GM06990 (cell line): ENCODE measurements around the gene KIF5A.

Source experiments
- DNase-seq: peaks from one replicate; pipeline ENCODE4 v3.0.0-alpha.2; 2011; ENCODE audit not compliant: insufficient read length; ENCODE audit errors: extremely low read depth
- H3K27me3 ChIP-seq: replicated peaks from 2 replicates; pipeline ENCODE4 v1.6.0; 2011; ENCODE audit warnings: low read length; ENCODE audit not compliant: control insufficient read depth, insufficient read depth
- H3K36me3 ChIP-seq: 2 replicates; pipeline ENCODE4 v1.5.1; 2011; ENCODE audit warnings: low read length; ENCODE audit not compliant: control insufficient read depth, insufficient read depth
- H3K4me3 ChIP-seq: replicated peaks from 2 replicates; pipeline ENCODE4 v1.5.1; 2011; ENCODE audit warnings: low read depth, mild to moderate bottlenecking, control low read depth, low read length
- TF ChIP-seq, protein P1 (sequence below): IDR thresholded peaks from 2 replicates; pipeline ENCODE4 v1.5.1; 2011; ENCODE audit warnings: low read length, control low read depth, mild to moderate bottlenecking, inconsistent platforms; ENCODE audit not compliant: insufficient read depth, poor library complexity, severe bottlenecking

Gene KIF5A

DNA sequence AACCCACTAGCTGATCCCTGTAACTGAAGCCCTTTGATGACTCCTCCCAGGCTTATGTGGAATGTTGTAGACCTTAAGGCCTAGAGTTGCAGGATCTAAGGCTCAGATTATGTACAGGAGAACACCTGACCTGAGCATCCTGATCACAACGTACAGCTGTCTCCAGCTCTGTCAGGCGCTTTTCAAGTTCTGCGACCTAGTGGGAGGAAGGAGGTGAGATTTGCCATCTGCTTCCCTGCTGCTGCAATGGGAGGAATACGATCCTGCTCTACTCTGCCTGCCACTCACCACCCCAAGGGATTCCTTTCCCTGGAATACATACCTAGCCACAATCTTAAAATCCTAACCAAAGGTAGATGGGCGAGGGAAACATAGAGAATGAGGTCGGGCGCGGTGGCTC lies 16.7 kb upstream of the KIF5A start:
- DNase-seq, result no peak
- H3K27me3 ChIP-seq, result no peaks in the 10 kb centered on the region
- H3K4me3 ChIP-seq, result no peak overlapping the region
- peaks cover 47% of the 10 kb centered on the region for H3K36me3 ChIP-seq
- TF ChIP-seq, protein P1, sequence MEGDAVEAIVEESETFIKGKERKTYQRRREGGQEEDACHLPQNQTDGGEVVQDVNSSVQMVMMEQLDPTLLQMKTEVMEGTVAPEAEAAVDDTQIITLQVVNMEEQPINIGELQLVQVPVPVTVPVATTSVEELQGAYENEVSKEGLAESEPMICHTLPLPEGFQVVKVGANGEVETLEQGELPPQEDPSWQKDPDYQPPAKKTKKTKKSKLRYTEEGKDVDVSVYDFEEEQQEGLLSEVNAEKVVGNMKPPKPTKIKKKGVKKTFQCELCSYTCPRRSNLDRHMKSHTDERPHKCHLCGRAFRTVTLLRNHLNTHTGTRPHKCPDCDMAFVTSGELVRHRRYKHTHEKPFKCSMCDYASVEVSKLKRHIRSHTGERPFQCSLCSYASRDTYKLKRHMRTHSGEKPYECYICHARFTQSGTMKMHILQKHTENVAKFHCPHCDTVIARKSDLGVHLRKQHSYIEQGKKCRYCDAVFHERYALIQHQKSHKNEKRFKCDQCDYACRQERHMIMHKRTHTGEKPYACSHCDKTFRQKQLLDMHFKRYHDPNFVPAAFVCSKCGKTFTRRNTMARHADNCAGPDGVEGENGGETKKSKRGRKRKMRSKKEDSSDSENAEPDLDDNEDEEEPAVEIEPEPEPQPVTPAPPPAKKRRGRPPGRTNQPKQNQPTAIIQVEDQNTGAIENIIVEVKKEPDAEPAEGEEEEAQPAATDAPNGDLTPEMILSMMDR, result no peak

DNA sequence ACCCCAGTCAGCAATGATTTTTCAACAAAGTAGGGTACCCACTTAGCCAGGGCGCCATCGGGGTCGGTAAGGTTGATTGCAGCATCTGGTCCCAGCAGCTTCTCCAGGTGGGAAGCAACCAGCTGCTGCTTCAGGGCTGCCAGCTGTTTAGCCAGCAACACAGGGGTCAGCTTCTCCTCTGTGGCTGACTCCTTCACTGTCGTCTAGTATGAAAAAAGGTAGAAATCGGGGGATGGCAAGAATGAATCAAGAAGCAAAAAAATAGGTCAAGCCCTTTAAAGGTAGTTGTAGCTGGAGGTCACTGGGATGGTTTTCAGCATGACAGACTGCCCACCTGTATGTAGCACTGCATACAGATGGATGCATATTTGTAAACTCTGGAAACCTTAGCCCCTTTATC lies 15.6 kb upstream of the KIF5A start:
- TF ChIP-seq, protein P1, result no peak
- Histone ChIP-seq H3K36me3 (peaks cover 44% of the 10 kb centered on the region), H3K27me3 (no peaks in the 10 kb centered on the region), H3K4me3 (no peak overlapping the region)
- DNase-seq, result no peak

- Histone ChIP-seq H3K4me3 (no peak overlapping the region), H3K27me3 (no peaks in the 10 kb centered on the region), H3K36me3 (peaks cover 41% of the 10 kb centered on the region)
- TF ChIP-seq, protein P1, result no peak
- no peak for DNase-seq
Observed at GRCh38 chr12:57534991-57535543, 14.8 kb upstream of the KIF5A start.

DNA sequence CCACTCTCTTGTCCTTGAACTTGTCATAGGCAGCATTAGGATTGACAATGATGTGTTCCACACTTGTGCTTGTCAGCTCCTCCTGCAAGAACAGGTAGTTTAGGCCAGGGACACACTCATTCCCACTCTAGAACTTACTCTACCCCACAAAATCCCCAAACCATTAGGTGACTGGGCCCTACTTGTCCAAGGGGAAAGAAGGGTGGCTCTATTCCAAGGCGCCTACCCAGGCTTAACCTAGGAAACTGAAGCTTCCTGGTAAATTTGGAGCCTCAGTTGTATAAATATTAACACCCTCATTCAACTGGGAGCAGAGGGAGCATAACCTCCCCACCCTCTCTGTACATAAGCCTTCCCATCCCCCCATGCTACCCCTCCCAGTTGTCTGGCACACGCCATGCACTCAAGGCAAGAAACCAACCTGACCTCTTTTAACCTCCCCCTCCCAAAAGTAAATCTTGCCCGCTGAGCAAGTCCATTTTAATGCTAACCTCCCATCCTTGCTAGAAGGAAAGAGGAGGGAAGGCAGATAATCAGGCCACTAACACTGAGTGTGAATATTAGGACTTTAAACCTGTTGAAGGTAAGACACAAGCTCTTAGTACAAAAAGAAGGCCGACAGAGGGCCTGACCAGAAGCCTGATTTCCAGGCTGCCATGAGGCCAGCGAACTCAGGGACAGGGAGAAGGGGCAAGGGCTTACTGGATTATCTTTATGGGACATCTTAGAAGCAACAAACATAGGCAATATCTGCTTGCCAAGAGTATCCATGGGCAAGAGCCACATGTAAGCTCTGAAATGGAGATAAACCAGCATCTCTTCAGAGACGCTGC lies 13.9 kb upstream of the KIF5A start:
- Histone ChIP-seq H3K36me3 (peaks cover 38% of the 10 kb centered on the region), H3K27me3 (no peaks in the 10 kb centered on the region), H3K4me3 (no peak overlapping the region)
- TF ChIP-seq, protein P1, result no peak
- DNase-seq, result no peak

- H3K36me3 ChIP-seq, result peaks cover 41% of the 10 kb centered on the region
- TF ChIP-seq, protein P1, result no peak
- DNase-seq, result no peak
- no peak overlapping the region for H3K4me3 ChIP-seq
- no peaks in the 10 kb centered on the region for H3K27me3 ChIP-seq
Observed at GRCh38 chr12:57536597-57536942, 13.3 kb upstream of the KIF5A start.
